Pancreas (tissue), 10 donors: ENCODE measurements around the gene GJC1. TPM values are rescaled to one million over a fixed set of nuclear protein-coding genes. Genes with fewer than 3 reads are reported as not detected.
A peak's percentile ranks its signal among the peaks of the same experiment; 100 is the strongest.

ENCODE experiments used
- ATAC-seq, 4 donors: fragments of 200-7000 bp; cut with Tn5 transposase; one replicate each; pipeline versions ENCODE4 v1.8.0 to v1.9.1; 2020; ENCODE audit warnings: mild to moderate bottlenecking in 4 of 4, moderate library complexity in 4 of 4
- DNase-seq, 6 donors: peaks; one replicate each; pipeline ENCODE4 v3.0.0-alpha.2; 2020
- FAIRE-seq: peaks from 2 replicates; lab custom pipeline; 2012; peaks lifted over from hg19 to GRCh38; lab: Jason Lieb, UNC
- H3K27ac ChIP-seq, 4 donors: fragments of 200-600 bp; sonication (generic); 1 replicate in 3 of 4; 2 replicates in 1 of 4; pipeline versions ENCODE4 v1.5.0 to v1.8.0; 2020
- H3K27me3 ChIP-seq, 4 donors: fragments of 200-600 bp; one replicate each; pipeline ENCODE4 v1.8.0; 2021
- H3K36me3 ChIP-seq, 3 donors: fragments of 200-600 bp; sonication (generic) in 1 of 3; one replicate each; pipeline versions ENCODE4 v1.5.0 to v1.8.0; 2020 to 2021
- H3K4me1 ChIP-seq, 3 donors: fragments of 200-600 bp; one replicate each; pipeline ENCODE4 v1.8.0; 2021
- H3K4me3 ChIP-seq, 4 donors: fragments of 200-600 bp; sonication (generic) in 2 of 4; one replicate each; pipeline versions ENCODE4 v1.5.0 to v1.8.0; 2020 to 2021
- H3K9me3 ChIP-seq, 4 donors: fragments of 200-600 bp; one replicate each; pipeline ENCODE4 v1.8.0; 2021
- WGBS, 2 donors: extraction: QIAGEN DNeasy Blood & Tissue Kit; methylation state at CpG; one replicate each; pipeline ENCODE4 v1.1.7; 2013; 5-methylcytosine and 5-hydroxymethylcytosine counted together
- intact Hi-C, 3 donors: fragments of 100-400 bp; cut with DNase I; formaldehyde crosslinking; loops; one replicate each; pipeline versions ENCODE4 v1.11.1 to v1.14.2; 2022
- polyA plus RNA-seq, 2 donors: library from polyadenylated mRNA; stranded (reverse); fragments of 200-250 nt; gene quantifications; one replicate each; pipeline ENCODE4 v1.2.3, GENCODE V29; 2013
- total RNA-seq, 6 donors: library from RNA; stranded (reverse); fragmentation: NEBNext Ultra II Directional in 4 of 6; extraction: Animal tissue kit (Norgen Biotek cat#: 25700) in 4 of 6; gene quantifications; one replicate each; pipeline versions ENCODE4 v1.2.1 to v1.2.4, GENCODE V29; 2021 to 2023
- TF ChIP-seq, protein P1 (sequence below), 4 donors: fragments of 200-600 bp; sonication (generic) in 3 of 4; IDR thresholded peaks; one replicate each; pipeline versions ENCODE4 v1.5.0 to v1.8.0; 2021; ENCODE audit warnings: antibody characterized with exemption in 4 of 4
- donor health status: healthy with polysubstance abuse.
- donor health status: DM: no; HTN: no; CAD: no; lungs with moderate emphysema.
- donor health status: DM: no; HTN: no; CAD: no.
- donor health status: control.
- donor health status: control.
- donor health status: Bipolar disorder and iron deficiency.
- donor health status: DM: yes; HTN: yes; CAD: no.
- donor health status: DM: no; HTN: no; CAD: no.
- donor health status: DM: no; HTN: no; CAD: no.
- donor health status: DM: yes; HTN: yes; CAD: no.

The GJC1 gene
- total and polyA plus RNA-seq, 8 donors = 0.58 to 3.1 (median 1.1) TPM

DNA sequence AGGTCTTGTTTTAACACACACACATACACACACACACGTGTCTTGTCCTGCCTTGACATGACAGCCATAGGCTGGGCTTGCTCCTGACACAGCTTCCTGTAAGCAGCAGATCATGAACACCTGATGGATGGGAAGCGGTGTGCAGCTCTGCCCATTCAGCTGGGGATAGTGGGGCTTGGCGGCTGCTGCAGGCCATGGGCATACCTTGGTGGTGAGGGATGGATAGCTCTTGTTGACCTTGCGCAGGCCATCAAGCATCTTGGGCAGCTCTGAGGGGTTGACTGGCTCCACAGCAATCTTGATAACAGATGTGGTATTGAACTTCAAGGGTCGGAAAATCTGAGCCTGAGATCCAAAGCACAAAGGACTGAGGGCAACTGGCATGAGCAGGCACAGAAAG lies 29.6 kb upstream of the GJC1 start:
- Histone ChIP-seq H3K4me3 (no peak overlapping the region), H3K27me3 (no peaks in the 10 kb centered on the region), H3K36me3 (peaks cover 12 to 75% (median 40%) of the 10 kb centered on the region in 3 donors), H3K9me3 (no peaks in the 10 kb centered on the region), H3K4me1 (no peaks in the 10 kb centered on the region), H3K27ac (no peak overlapping the region)
- 84 to 92% methylated on average over 5 of the region's 5 CpGs for WGBS, 2 donors
- ATAC-seq (no peak), FAIRE-seq (no peak), DNase-seq (no peak)
- intact Hi-C loops = loop anchor here in 2 of 3 donors (5.0 kb wide), 2 partner anchors 77 to 82 kb away; no protein-coding TSS in a partner anchor
- TF ChIP-seq, protein P1, sequence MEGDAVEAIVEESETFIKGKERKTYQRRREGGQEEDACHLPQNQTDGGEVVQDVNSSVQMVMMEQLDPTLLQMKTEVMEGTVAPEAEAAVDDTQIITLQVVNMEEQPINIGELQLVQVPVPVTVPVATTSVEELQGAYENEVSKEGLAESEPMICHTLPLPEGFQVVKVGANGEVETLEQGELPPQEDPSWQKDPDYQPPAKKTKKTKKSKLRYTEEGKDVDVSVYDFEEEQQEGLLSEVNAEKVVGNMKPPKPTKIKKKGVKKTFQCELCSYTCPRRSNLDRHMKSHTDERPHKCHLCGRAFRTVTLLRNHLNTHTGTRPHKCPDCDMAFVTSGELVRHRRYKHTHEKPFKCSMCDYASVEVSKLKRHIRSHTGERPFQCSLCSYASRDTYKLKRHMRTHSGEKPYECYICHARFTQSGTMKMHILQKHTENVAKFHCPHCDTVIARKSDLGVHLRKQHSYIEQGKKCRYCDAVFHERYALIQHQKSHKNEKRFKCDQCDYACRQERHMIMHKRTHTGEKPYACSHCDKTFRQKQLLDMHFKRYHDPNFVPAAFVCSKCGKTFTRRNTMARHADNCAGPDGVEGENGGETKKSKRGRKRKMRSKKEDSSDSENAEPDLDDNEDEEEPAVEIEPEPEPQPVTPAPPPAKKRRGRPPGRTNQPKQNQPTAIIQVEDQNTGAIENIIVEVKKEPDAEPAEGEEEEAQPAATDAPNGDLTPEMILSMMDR (IDR thresholded peaks at IDR 0.05) = no peak

DNA sequence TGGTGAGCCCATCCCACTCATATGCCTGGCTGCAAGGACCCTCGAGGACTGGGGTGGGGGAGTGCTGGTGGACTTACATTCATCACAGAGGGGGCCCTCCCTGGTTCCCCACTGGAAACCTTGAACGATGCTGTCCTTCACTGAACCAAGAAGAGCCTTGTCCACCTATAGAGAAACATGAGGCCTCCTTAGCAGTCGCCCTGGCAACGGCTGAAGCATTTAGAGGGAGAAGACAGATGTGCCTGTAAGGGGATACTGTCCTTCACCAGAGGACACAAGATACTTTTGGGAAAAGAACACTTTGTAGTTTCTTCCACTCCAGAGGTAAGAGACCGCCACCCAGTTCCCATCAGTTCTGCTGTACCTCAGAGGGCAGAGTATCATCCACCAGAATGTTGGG lies 24.1 kb upstream of the GJC1 start:
- Histone ChIP-seq H3K9me3 (no peaks in the 10 kb centered on the region), H3K4me1 (no peaks in the 10 kb centered on the region), H3K36me3 (peaks cover 9 to 81% (median 32%) of the 10 kb centered on the region in 3 donors), H3K4me3 (no peak overlapping the region), H3K27ac (no peak overlapping the region), H3K27me3 (no peaks in the 10 kb centered on the region)
- TF ChIP-seq, protein P1 (IDR thresholded peaks at IDR 0.05) = no peak
- no peak for DNase-seq
- no peak for FAIRE-seq
- 89 to 92% methylated on average over 5 of the region's 5 CpGs for WGBS, 2 donors
- intact Hi-C loops = no loop called here
- ATAC-seq = no peak

DNA sequence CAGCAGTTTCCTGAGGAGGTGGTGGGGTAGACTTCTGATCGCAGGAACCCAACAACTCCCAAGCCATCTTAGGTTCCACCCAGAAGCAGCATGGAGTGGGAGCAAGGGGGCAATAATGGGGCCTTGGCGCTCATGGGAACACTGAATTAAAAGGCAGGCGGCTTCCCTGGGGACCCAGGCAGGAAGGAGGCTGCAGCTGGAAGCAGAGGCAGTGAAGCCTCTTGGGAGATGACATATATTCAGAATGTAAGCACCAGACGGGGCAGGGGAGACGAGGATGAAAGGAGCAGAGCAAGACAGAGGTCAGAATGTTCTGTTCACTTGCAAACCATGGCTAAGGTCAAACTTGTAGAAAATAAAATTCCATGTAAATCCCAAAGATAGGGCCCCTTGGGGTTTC lies 20.5 kb upstream of the GJC1 start:
- 90 to 92% methylated on average over 5 of the region's 5 CpGs for WGBS, 2 donors
- DNase-seq (no peak), FAIRE-seq (no peak), ATAC-seq (no peak)
- Histone ChIP-seq H3K27me3 (no peaks in the 10 kb centered on the region), H3K4me1 (no peaks in the 10 kb centered on the region), H3K4me3 (no peak overlapping the region), H3K9me3 (no peaks in the 10 kb centered on the region), H3K36me3 (peaks cover 9 to 48% (median 25%) of the 10 kb centered on the region in 3 donors), H3K27ac (no peak overlapping the region)
- TF ChIP-seq, protein P1 (IDR thresholded peaks at IDR 0.05) = no peak
- intact Hi-C loops = no loop called here

DNA sequence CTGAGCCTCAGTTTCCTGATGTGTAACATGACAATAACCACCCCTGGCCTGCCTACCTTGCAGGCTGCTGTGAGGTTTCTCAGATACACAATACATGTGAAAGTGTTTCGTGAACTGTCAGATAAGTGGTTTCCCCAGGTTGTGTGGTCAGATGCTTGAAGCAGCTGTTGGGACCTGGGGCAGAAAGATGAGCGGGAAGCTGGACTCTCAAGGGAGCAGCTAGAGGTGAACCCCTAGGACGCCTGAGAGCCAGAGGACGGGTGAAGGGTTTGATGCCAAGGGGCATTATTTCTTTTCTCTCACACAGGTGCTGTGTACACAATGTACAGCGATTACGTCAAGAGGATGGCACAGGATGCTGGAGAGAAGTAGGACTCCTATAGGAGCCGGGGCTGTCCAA lies 19.9 kb upstream of the GJC1 start:
- H3K27me3 ChIP-seq = no peaks in the 10 kb centered on the region
- intact Hi-C loops = no loop called here
- ATAC-seq = no peak
- WGBS, 2 donors = 81 to 86% methylated on average over 7 of the region's 7 CpGs
- H3K4me1 ChIP-seq = no peaks in the 10 kb centered on the region
- no peak for DNase-seq
- FAIRE-seq = no peak
- H3K27ac ChIP-seq = no peak overlapping the region
- TF ChIP-seq, protein P1 (IDR thresholded peaks at IDR 0.05) = no peak
- peaks cover 8 to 42% (median 21%) of the 10 kb centered on the region in 3 donors for H3K36me3 ChIP-seq
- H3K9me3 ChIP-seq = no peaks in the 10 kb centered on the region
- H3K4me3 ChIP-seq = no peak overlapping the region

DNA sequence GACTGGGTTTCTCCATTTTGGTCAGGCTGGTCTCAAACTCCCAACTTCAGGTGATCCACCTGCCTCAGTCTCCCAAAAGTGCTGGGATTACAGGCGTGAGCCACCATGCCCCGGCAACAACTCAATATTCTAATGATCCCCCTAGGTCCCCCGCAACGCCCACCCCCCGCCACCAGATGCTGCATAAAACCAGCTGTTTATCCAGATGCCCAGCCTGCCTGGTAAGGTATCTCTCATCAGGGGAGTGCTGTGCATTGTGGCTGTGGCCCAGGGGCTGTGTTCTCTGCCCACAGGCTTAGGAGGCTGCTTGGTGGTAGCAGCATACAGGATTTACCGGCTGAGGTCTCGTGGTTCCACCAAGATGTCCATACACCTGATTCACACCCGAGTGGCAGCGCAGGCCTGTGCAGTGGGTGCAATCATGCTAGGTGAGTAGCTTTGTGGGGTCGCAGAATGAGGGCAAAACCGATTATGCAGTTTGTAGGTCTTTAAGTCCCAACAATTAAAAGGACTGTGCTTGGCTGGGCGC lies 18.9 kb upstream of the GJC1 start:
- Histone ChIP-seq H3K27ac (no peak overlapping the region), H3K4me3 (no peak overlapping the region), H3K9me3 (no peaks in the 10 kb centered on the region), H3K4me1 (no peaks in the 10 kb centered on the region), H3K27me3 (no peaks in the 10 kb centered on the region), H3K36me3 (peaks cover 3 to 32% (median 13%) of the 10 kb centered on the region in 3 donors)
- no peak for DNase-seq
- TF ChIP-seq, protein P1 (IDR thresholded peaks at IDR 0.05) = no peak
- FAIRE-seq = no peak
- peak in 1 of 4 donors; percentile 17 for ATAC-seq
- 84 to 94% methylated on average over 12 of the region's 12 CpGs for WGBS, 2 donors
- intact Hi-C loops = no loop called here
